GM18907 (cell line): ENCODE data around the gene GPR89A.
A peak's percentile ranks its signal among the peaks of the same experiment; 100 is the strongest.
"Not testable (repeated sequence)": the region's sequence is repeated elsewhere in the genome, so short reads cannot be mapped to it uniquely, and the experiment has no call there.

ENCODE experiments used
- ATAC-seq: cut with Tn5 transposase; IDR thresholded peaks from one replicate; pipeline ENCODE4 v1.9.1; 2021; ENCODE audit warnings: mild to moderate bottlenecking, moderate library complexity; ENCODE audit not compliant: unreplicated experiment

The GPR89A gene

GRCh38 chr1:145607833-145608733 is at the start of gene GPR89A:
Gene GPR89A, plus strand, starts transcription at chr1:145607988. Its CDS starts 146 bp downstream, at chr1:145608134.
- ATAC-seq: peak; percentile 90

- not testable (repeated sequence) for ATAC-seq
Measured at GRCh38 chr1:145586820-145587219, 21.0 kb upstream of the GPR89A start.

GRCh38 chr1:145590806-145591205 is 17.0 kb upstream of the GPR89A start:
- not testable (repeated sequence) for ATAC-seq

GRCh38 chr1:145592347-145592746 is 15.4 kb upstream of the GPR89A start:
- not testable (repeated sequence) for ATAC-seq

- ATAC-seq: not testable (repeated sequence)
Measured at GRCh38 chr1:145595421-145595820, 12.4 kb upstream of the GPR89A start.

- not testable (repeated sequence) for ATAC-seq
Measured at GRCh38 chr1:145596236-145596635, 11.6 kb upstream of the GPR89A start.

- not testable (repeated sequence) for ATAC-seq
Measured at GRCh38 chr1:145599426-145599825, 8.4 kb upstream of the GPR89A start.

- ATAC-seq: no peak
Measured at GRCh38 chr1:145601593-145601992, 6.2 kb upstream of the GPR89A start.

- ATAC-seq: not testable (repeated sequence)
Measured at GRCh38 chr1:145606840-145607239, 948 bp upstream of the GPR89A start.

GRCh38 chr1:145607289-145607688 is 499 bp upstream of the GPR89A start:
- not testable (repeated sequence) for ATAC-seq

GRCh38 chr1:145610744-145611143 is 3.0 kb downstream of the GPR89A start:
- ATAC-seq: not testable (repeated sequence)

GRCh38 chr1:145620073-145620472 is 12.3 kb downstream of the GPR89A start:
- ATAC-seq: not testable (repeated sequence)

GRCh38 chr1:145622177-145622576 is 14.4 kb downstream of the GPR89A start:
- not testable (repeated sequence) for ATAC-seq

GRCh38 chr1:145636237-145636636 is 28.4 kb downstream of the GPR89A start:
- not testable (repeated sequence) for ATAC-seq

GRCh38 chr1:145641886-145642285 is 34.1 kb downstream of the GPR89A start:
- not testable (repeated sequence) for ATAC-seq

GRCh38 chr1:145643990-145644389 is 36.2 kb downstream of the GPR89A start:
- ATAC-seq: not testable (repeated sequence)

- ATAC-seq: not testable (repeated sequence)
Measured at GRCh38 chr1:145656245-145656943, 48.6 kb downstream of the GPR89A start.

GRCh38 chr1:145662502-145662901 is 54.7 kb downstream of the GPR89A start:
- not testable (repeated sequence) for ATAC-seq

GRCh38 chr1:145665015-145665414 is 57.2 kb downstream of the GPR89A start:
- not testable (repeated sequence) for ATAC-seq

GRCh38 chr1:145670995-145671745 is 63.4 kb downstream of the GPR89A start:
- not testable (repeated sequence) for ATAC-seq

GRCh38 chr1:145673217-145673616 is 65.4 kb downstream of the GPR89A start:
- ATAC-seq: not testable (repeated sequence)
